Measurements from ENCODE around the gene PLCB3. TPM values are rescaled to one million over a fixed set of nuclear protein-coding genes. Genes with fewer than 3 reads are reported as not detected.

PLCB3 gene
- total and polyA plus RNA-seq, 2 experiments from 2014 or later = 28.1 to 103 TPM

DNA sequence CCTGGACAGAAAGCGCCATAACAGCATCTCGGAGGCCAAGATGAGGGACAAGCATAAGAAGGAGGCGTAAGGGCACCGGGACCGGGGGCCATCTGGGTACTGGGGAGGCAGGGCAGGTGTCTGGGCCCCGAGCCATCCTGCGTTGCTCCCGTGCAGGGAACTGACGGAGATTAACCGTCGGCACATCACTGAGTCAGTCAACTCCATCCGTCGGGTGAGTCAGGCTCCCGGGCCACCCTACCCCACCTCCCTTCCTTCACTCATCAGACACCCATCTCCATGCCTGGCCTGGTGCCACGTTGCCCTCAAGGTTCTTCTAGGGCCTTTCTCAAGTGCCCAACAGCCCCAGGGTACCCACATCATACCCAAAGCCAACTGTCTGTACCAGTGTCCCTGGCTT is 15.0 kb downstream of the PLCB3 start:
- Mint-ChIP-seq H3K4me1 (peaks cover 19% of the 10 kb centered on the region), H3K4me3 (no peak overlapping the region; the same call in 2 of the 3 replicates), H3K9me3 (peaks cover 3% of the 10 kb centered on the region; the same call in 2 of the 3 replicates), H3K27ac (no peak overlapping the region), H3K36me3 (ENCODE audit: low read depth) (peaks cover 52% of the 10 kb centered on the region), H3K27me3 (ENCODE audit: insufficient read depth, low read depth, poor library complexity) (peaks cover 20% of the 10 kb centered on the region)
- Histone ChIP-seq H3K9me2 (ENCODE audit: insufficient read depth) (no peaks in the 10 kb centered on the region), H4K20me1 (replicated peaks; ENCODE audit: insufficient read depth) (no peaks in the 10 kb centered on the region), H3K4me3 (no peak overlapping the region), H3K79me2 (replicated peaks; ENCODE audit: insufficient read depth) (no peaks in the 10 kb centered on the region), H3K27ac (ENCODE audit: low read depth) (no peak overlapping the region), H3K36me3 (ENCODE audit: insufficient read depth) (no peaks in the 10 kb centered on the region; the same call in 1 of the 2 replicates), H2AFZ (no peak overlapping the region), H3K27me3 (ENCODE audit: insufficient read depth) (no peaks in the 10 kb centered on the region), H3K4me2 (no peak overlapping the region), H3F3A (replicated peaks; ENCODE audit: low read depth) (peaks cover 25% of the 10 kb centered on the region), H3K4me1 (ENCODE audit: insufficient read depth) (0 out of 2 replicates have a peak, but pooled peaks cover 8% of the 10 kb centered on the region)
- no peak for TF ChIP-seq JUNB (IDR thresholded peaks at IDR 0.05; ENCODE audit: unreplicated experiment)
- TF ChIP-seq, protein P1, sequence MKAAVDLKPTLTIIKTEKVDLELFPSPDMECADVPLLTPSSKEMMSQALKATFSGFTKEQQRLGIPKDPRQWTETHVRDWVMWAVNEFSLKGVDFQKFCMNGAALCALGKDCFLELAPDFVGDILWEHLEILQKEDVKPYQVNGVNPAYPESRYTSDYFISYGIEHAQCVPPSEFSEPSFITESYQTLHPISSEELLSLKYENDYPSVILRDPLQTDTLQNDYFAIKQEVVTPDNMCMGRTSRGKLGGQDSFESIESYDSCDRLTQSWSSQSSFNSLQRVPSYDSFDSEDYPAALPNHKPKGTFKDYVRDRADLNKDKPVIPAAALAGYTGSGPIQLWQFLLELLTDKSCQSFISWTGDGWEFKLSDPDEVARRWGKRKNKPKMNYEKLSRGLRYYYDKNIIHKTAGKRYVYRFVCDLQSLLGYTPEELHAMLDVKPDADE (IDR thresholded peaks at IDR 0.05) = no peak
- no peak for TF ChIP-seq POLR2AphosphoS5 (IDR thresholded peaks at IDR 0.05; ENCODE audit: low read depth)
- ATAC-seq (no peak), DNase-seq (ENCODE audit: low spot score) (no peak)

DNA sequence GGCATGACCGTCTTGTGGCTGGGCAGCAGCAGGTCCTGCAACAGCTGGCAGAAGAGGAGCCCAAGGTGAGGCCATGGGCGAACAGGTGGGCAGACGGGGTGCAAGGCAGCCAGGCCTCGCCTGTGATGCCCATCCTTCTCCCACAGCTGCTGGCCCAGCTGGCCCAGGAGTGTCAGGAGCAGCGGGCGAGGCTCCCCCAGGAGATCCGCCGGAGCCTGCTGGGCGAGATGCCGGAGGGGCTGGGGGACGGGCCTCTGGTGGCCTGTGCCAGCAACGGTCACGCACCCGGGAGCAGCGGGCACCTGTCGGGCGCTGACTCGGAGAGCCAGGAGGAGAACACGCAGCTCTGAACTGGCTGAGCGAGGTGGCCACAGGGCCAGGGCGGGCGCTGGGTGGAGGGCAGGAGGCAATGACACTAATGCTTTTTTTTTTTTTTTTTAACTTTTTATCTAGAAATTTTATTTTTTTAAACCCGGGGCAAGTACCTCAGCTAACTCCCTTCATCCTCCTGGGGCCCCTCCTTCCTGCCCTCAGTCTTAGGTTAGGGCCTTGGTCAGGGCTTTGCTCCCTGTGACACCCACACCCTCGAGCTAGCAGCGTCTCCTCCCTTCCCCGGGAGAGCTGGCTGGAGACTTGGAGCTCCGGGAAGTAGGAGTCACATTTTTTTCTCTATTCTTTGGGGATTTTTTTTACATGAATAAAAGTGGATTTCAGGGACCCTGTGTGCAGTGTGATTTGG is 16.0 kb downstream of the PLCB3 start:
- H3K27me3 ChIP-seq (ENCODE audit: insufficient read depth) = no peaks in the 10 kb centered on the region
- Mint-ChIP-seq H3K27ac (no peak overlapping the region), H3K27me3 (ENCODE audit: insufficient read depth, low read depth, poor library complexity) (peaks cover 24% of the 10 kb centered on the region), H3K4me3 (no peak overlapping the region; the same call in 2 of the 3 replicates), H3K9me3 (peaks cover 3% of the 10 kb centered on the region; the same call in 2 of the 3 replicates), H3K36me3 (ENCODE audit: low read depth) (peaks cover 45% of the 10 kb centered on the region), H3K4me1 (peaks cover 25% of the 10 kb centered on the region)
- no peaks in the 10 kb centered on the region; the same call in 1 of the 2 replicates for H3K36me3 ChIP-seq (ENCODE audit: insufficient read depth)
- H4K20me1 ChIP-seq (replicated peaks; ENCODE audit: insufficient read depth) = no peaks in the 10 kb centered on the region
- H2AFZ ChIP-seq = no peak overlapping the region
- peaks cover 11% of the 10 kb centered on the region; the same call in 1 of the 2 replicates for H3K4me1 ChIP-seq (ENCODE audit: insufficient read depth)
- no peak overlapping the region for H3K4me2 ChIP-seq
- no peaks in the 10 kb centered on the region for H3K9me2 ChIP-seq (ENCODE audit: insufficient read depth)
- DNase-seq (ENCODE audit: low spot score) (no peak), ATAC-seq (no peak)
- H3K4me3 ChIP-seq = no peak overlapping the region
- no peaks in the 10 kb centered on the region for H3K79me2 ChIP-seq (replicated peaks; ENCODE audit: insufficient read depth)
- peaks cover 30% of the 10 kb centered on the region for H3F3A ChIP-seq (replicated peaks; ENCODE audit: low read depth)
- no peak overlapping the region for H3K27ac ChIP-seq (ENCODE audit: low read depth)
- TF ChIP-seq JUNB (IDR thresholded peaks at IDR 0.05; ENCODE audit: unreplicated experiment) (no peak), POLR2AphosphoS5 (IDR thresholded peaks at IDR 0.05; ENCODE audit: low read depth) (no peak), EZH2 (IDR thresholded peaks at IDR 0.05; ENCODE audit: low read depth, unreplicated experiment) (no peak), EZH2phosphoT487 (IDR thresholded peaks at IDR 0.05; ENCODE audit: unreplicated experiment) (no peak), ZNF114 (CRISPR knock-in tag; IDR thresholded peaks at IDR 0.05) (no peak), NANOG (IDR thresholded peaks at IDR 0.05; ENCODE audit: borderline replicate concordance) (no peak), CREB1 (CRISPR knock-in tag; IDR thresholded peaks at IDR 0.05; ENCODE audit: low read depth) (no peak)
- TF ChIP-seq, protein P1 (IDR thresholded peaks at IDR 0.05) = no peak
- TF ChIP-seq, protein P2, sequence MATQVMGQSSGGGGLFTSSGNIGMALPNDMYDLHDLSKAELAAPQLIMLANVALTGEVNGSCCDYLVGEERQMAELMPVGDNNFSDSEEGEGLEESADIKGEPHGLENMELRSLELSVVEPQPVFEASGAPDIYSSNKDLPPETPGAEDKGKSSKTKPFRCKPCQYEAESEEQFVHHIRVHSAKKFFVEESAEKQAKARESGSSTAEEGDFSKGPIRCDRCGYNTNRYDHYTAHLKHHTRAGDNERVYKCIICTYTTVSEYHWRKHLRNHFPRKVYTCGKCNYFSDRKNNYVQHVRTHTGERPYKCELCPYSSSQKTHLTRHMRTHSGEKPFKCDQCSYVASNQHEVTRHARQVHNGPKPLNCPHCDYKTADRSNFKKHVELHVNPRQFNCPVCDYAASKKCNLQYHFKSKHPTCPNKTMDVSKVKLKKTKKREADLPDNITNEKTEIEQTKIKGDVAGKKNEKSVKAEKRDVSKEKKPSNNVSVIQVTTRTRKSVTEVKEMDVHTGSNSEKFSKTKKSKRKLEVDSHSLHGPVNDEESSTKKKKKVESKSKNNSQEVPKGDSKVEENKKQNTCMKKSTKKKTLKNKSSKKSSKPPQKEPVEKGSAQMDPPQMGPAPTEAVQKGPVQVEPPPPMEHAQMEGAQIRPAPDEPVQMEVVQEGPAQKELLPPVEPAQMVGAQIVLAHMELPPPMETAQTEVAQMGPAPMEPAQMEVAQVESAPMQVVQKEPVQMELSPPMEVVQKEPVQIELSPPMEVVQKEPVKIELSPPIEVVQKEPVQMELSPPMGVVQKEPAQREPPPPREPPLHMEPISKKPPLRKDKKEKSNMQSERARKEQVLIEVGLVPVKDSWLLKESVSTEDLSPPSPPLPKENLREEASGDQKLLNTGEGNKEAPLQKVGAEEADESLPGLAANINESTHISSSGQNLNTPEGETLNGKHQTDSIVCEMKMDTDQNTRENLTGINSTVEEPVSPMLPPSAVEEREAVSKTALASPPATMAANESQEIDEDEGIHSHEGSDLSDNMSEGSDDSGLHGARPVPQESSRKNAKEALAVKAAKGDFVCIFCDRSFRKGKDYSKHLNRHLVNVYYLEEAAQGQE (IDR thresholded peaks at IDR 0.05; ENCODE audit: unreplicated experiment) = no peak
